CD14-positive monocyte (primary cell): Measurements from ENCODE around the gene TESPA1. TPM values are rescaled to one million over a fixed set of nuclear protein-coding genes. Genes with fewer than 3 reads are reported as not detected.

ENCODE experiments used
- DNase-seq, 3 donors: peaks; one replicate each; pipeline ENCODE4 v3.0.0-alpha.2; 2011 to 2022
- H2AFZ ChIP-seq: 2 replicates; pipeline ENCODE4 v1.6.0; 2012; ENCODE audit warnings: mild to moderate bottlenecking, low read depth, low read length, inconsistent platforms; ENCODE audit not compliant: insufficient read depth, poor library complexity, severe bottlenecking
- H3K27ac ChIP-seq, 2 donors: 1 replicate in 1 of 2; 2 replicates in 1 of 2; pipeline ENCODE4 v1.5.1; 2012 to 2013; ENCODE audit warnings: low read length in 2 of 2, control low read depth in 1 of 2, inconsistent platforms in 1 of 2, low read depth in 1 of 2, mild to moderate bottlenecking in 1 of 2
- H3K27me3 ChIP-seq, 2 donors: one replicate each; pipeline versions ENCODE4 v1.6.0 to v1.6.1; 2011 to 2013; ENCODE audit warnings: low read length in 2 of 2; ENCODE audit not compliant: control insufficient read depth in 2 of 2, insufficient read depth in 2 of 2
- H3K36me3 ChIP-seq, 2 donors: replicated peaks in 1 of 2; 1 replicate in 1 of 2; 2 replicates in 1 of 2; pipeline versions ENCODE4 v1.5.1 to v1.6.1; 2012 to 2013; ENCODE audit warnings: low read length in 2 of 2, control low read depth in 1 of 2, inconsistent platforms in 1 of 2, mild to moderate bottlenecking in 1 of 2; ENCODE audit not compliant: insufficient read depth in 2 of 2, control insufficient read depth in 1 of 2
- H3K4me1 ChIP-seq, 2 donors: 1 replicate in 1 of 2; 2 replicates in 1 of 2; pipeline versions ENCODE4 v1.5.1 to v1.6.1; 2012 to 2013; ENCODE audit warnings: low read length in 2 of 2, control low read depth in 1 of 2, inconsistent platforms in 1 of 2, mild to moderate bottlenecking in 1 of 2, moderate library complexity in 1 of 2; ENCODE audit not compliant: insufficient read depth in 2 of 2, control insufficient read depth in 1 of 2
- H3K4me2 ChIP-seq: replicated peaks from 2 replicates; pipeline ENCODE3; 2012; ENCODE audit warnings: low read length, moderate library complexity, mild to moderate bottlenecking; ENCODE audit not compliant: poor library complexity, severe bottlenecking; ENCODE audit errors: extremely low read depth
- H3K4me3 ChIP-seq, 3 experiments: fragments of 200-600 bp in 1 of 3; sonication (generic) in 1 of 3; replicated peaks in 1 of 3; 1 replicate in 2 of 3; 2 replicates in 1 of 3; pipeline ENCODE4 v1.5.1; 2011 to 2013; ENCODE audit warnings: low read length in 3 of 3, mild to moderate bottlenecking in 3 of 3, control low read depth in 2 of 3, low read depth in 2 of 3, inconsistent platforms in 1 of 3, moderate library complexity in 1 of 3
- H3K79me2 ChIP-seq: 2 replicates; pipeline ENCODE4 v1.6.0; 2012; ENCODE audit warnings: mild to moderate bottlenecking, control low read depth, inconsistent platforms, low read length, moderate library complexity; ENCODE audit not compliant: insufficient read depth
- H3K9ac ChIP-seq: 2 replicates; pipeline ENCODE4 v1.6.0; 2017; ENCODE audit warnings: low read length, mild to moderate bottlenecking; ENCODE audit not compliant: insufficient read depth, poor library complexity, severe bottlenecking
- H3K9me3 ChIP-seq, 2 donors: replicated peaks in 1 of 2; 1 replicate in 1 of 2; 2 replicates in 1 of 2; pipeline versions ENCODE4 v1.5.1 to v1.6.1; 2012 to 2013; ENCODE audit warnings: low read length in 2 of 2, control low read depth in 1 of 2; ENCODE audit not compliant: control insufficient read depth in 1 of 2, insufficient read depth in 1 of 2
- H4K20me1 ChIP-seq: 2 replicates; pipeline ENCODE4 v1.6.0; 2012; ENCODE audit warnings: mild to moderate bottlenecking, low read length, control low read depth, moderate library complexity; ENCODE audit not compliant: insufficient read depth
- H3K27ac Mint-ChIP-seq, 7 donors: one replicate each; pipeline ENCODE4 v1.8.0; 2020; ENCODE audit warnings: mild to moderate bottlenecking in 7 of 7, mixed read lengths in 7 of 7, moderate library complexity in 6 of 7, inconsistent platforms in 2 of 7
- H3K27me3 Mint-ChIP-seq, 3 donors: one replicate each; pipeline ENCODE4 v1.8.0; 2021 to 2022; ENCODE audit warnings: low read depth in 3 of 3, mild to moderate bottlenecking in 3 of 3, mixed read lengths in 3 of 3, moderate library complexity in 3 of 3, inconsistent platforms in 1 of 3
- H3K36me3 Mint-ChIP-seq, 2 donors: one replicate each; pipeline ENCODE4 v1.8.0; 2020; ENCODE audit warnings: mixed read lengths in 2 of 2, inconsistent platforms in 1 of 2, mild to moderate bottlenecking in 1 of 2
- H3K4me1 Mint-ChIP-seq: one replicate; pipeline ENCODE4 v1.8.0; 2020; ENCODE audit warnings: mild to moderate bottlenecking, mixed read lengths
- H3K4me3 Mint-ChIP-seq, 2 donors: one replicate each; pipeline ENCODE4 v1.8.0; 2020; ENCODE audit warnings: mild to moderate bottlenecking in 2 of 2, mixed read lengths in 2 of 2, moderate library complexity in 1 of 2
- H3K9me3 Mint-ChIP-seq, 7 donors: one replicate each; pipeline ENCODE4 v1.8.0; 2020 to 2022; ENCODE audit warnings: mixed read lengths in 7 of 7, mild to moderate bottlenecking in 6 of 7, moderate library complexity in 6 of 7, inconsistent platforms in 2 of 7
- WGBS: methylation state at CpG from one replicate; pipeline ENCODE4 v1.1.5; 2013; ENCODE audit warnings: missing lambda C conversion rate; ENCODE audit not compliant: insufficient coverage; 5-methylcytosine and 5-hydroxymethylcytosine counted together
- intact Hi-C, 2 donors: fragments of 100-400 bp; cut with micrococcal nuclease; formaldehyde crosslinking; loops; one replicate each; pipeline versions ENCODE4 v1.15.0 to v1.15.1; 2023
- polyA plus RNA-seq, 3 donors: library from polyadenylated mRNA; depleted of rRNA in 1 of 3; unstranded in 2 of 3; stranded (reverse) in 1 of 3; fragments of 300-500 nt in 2 of 3; fragments of >200 nt in 1 of 3; fragmentation: Illumina TruSeq in 2 of 3; gene quantifications; 1 replicate in 2 of 3; 2 replicates in 1 of 3; pipeline ENCODE4 v1.2.3, GENCODE V29; 2012 to 2021
- TF ChIP-seq, protein P1 (sequence below): fragments of 200-600 bp; IDR thresholded peaks from one replicate; pipeline ENCODE4 v1.8.0; 2022; ENCODE audit warnings: antibody characterized with exemption, mild to moderate bottlenecking

TESPA1 gene
- polyA plus RNA-seq, 3 donors: 0.23 to 0.61 (median 0.37) TPM

- peaks cover 25% of the 10 kb centered on the region for H3K4me1 Mint-ChIP-seq
- H3K36me3 ChIP-seq: no peaks in the 10 kb centered on the region
- H3K4me1 ChIP-seq: peaks cover 15 to 21% of the 10 kb centered on the region in 2 donors
- WGBS: no CpG with 5 or more reads among the region's 3 CpGs
- H3K4me2 ChIP-seq: no peak overlapping the region
- H3K79me2 ChIP-seq: no peaks in the 10 kb centered on the region
- no peak overlapping the region for H3K27ac Mint-ChIP-seq
- H3K27me3 ChIP-seq: no peaks in the 10 kb centered on the region
- no peaks in the 10 kb centered on the region for H3K9me3 ChIP-seq
- H3K4me3 Mint-ChIP-seq: no peak overlapping the region
- no peaks in the 10 kb centered on the region for H3K9me3 Mint-ChIP-seq
- H3K4me3 ChIP-seq: no peak overlapping the region
- intact Hi-C loops: loop anchor here (2.0 to 5.0 kb wide), 5 partner anchors 101 to 256 kb away; partner anchors contain the start of gene MUCL1 (in 1 of the 2)
- TF ChIP-seq, protein P1, sequence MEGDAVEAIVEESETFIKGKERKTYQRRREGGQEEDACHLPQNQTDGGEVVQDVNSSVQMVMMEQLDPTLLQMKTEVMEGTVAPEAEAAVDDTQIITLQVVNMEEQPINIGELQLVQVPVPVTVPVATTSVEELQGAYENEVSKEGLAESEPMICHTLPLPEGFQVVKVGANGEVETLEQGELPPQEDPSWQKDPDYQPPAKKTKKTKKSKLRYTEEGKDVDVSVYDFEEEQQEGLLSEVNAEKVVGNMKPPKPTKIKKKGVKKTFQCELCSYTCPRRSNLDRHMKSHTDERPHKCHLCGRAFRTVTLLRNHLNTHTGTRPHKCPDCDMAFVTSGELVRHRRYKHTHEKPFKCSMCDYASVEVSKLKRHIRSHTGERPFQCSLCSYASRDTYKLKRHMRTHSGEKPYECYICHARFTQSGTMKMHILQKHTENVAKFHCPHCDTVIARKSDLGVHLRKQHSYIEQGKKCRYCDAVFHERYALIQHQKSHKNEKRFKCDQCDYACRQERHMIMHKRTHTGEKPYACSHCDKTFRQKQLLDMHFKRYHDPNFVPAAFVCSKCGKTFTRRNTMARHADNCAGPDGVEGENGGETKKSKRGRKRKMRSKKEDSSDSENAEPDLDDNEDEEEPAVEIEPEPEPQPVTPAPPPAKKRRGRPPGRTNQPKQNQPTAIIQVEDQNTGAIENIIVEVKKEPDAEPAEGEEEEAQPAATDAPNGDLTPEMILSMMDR: peak; percentile 86
- H3K27ac ChIP-seq: no peak overlapping the region
- no peak overlapping the region for H3K9ac ChIP-seq
- peaks cover 0 to 3% (median 0%) of the 10 kb centered on the region in 3 donors for H3K27me3 Mint-ChIP-seq
- no peaks in the 10 kb centered on the region for H4K20me1 ChIP-seq
- peaks cover 12 to 16% of the 10 kb centered on the region in 2 donors for H3K36me3 Mint-ChIP-seq
- DNase-seq: peak; percentile 34 to 63 (median 61)
- no peak overlapping the region for H2AFZ ChIP-seq
These were observed 26.4 kb downstream of the TESPA1 start for GRCh38 chr12:54958048-54958658.

DNA sequence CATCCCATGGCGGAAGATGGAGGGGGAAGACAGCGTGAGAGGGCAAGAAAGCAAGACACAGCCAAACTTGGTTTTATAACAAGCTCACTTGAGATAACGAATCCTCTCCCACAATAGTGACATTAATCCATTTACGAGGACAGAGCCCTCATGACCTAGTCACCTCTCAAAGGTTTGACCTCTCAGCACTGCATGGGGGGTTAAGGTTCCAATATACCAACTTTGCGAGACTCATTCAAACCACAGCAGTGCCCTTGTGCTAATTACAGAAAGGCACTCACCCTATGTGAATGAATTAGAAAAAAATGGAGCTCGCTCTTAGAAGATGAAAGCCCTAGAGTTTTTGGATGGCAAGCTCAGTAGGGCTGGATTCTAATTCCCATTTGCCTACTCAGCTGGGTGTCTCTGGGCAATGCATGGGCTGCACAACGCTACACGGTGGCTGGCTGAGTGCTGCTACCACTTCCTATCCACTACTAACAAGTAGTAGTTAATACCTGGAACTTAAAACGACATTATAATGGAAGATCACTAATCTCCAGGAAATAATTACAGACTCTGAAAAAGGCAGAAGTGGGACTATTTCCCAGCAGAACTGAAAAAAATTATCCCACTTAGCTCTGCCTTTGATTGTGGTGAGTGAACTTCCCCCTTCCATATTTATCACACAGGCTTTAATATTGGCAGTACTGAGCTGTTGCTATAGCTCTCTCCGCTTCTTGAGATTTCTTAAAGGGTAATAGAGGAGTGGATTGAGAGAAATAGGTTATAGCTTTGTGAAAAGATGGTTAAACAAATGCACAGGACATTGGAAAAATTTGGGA lies 27.5 kb downstream of the TESPA1 start:
- Histone ChIP-seq H2AFZ (no peak overlapping the region), H3K4me3 (no peak overlapping the region), H3K9ac (no peak overlapping the region), H3K27ac (no peak overlapping the region), H3K27me3 (no peaks in the 10 kb centered on the region), H4K20me1 (no peaks in the 10 kb centered on the region), H3K36me3 (no peaks in the 10 kb centered on the region), H3K4me1 (peaks cover 15 to 24% of the 10 kb centered on the region in 2 donors), H3K9me3 (no peaks in the 10 kb centered on the region), H3K79me2 (no peaks in the 10 kb centered on the region), H3K4me2 (peak overlapping the region; percentile 14)
- TF ChIP-seq, protein P1: no peak
- 88% methylated on average over 1 of the region's 10 CpGs for WGBS
- Mint-ChIP-seq H3K9me3 (no peaks in the 10 kb centered on the region), H3K36me3 (peaks cover 3 to 9% of the 10 kb centered on the region in 2 donors), H3K27me3 (peaks cover 0 to 3% (median 0%) of the 10 kb centered on the region in 3 donors), H3K4me3 (peak overlapping the region in 1 of 2 donors; percentile 46), H3K27ac (peak overlapping the region in 1 of 7 donors; percentile 7), H3K4me1 (peaks cover 31% of the 10 kb centered on the region)
- DNase-seq: peak; percentile 8 to 12 (median 8)
- intact Hi-C loops: loop anchor here (5.0 kb wide), 3 partner anchors 100 to 255 kb away; no protein-coding TSS in a partner anchor
